Esophagus (tissue), 2 donors: ENCODE data around the gene CAMK2G. TPM values are rescaled to one million over a fixed set of nuclear protein-coding genes. Genes with fewer than 3 reads are reported as not detected.
A peak's percentile ranks its signal among the peaks of the same experiment; 100 is the strongest.

ENCODE experiments used
- H3K27ac ChIP-seq, 2 donors: one replicate each; pipeline ENCODE4 v1.5.1; 2013; ENCODE audit warnings: low read depth in 2 of 2, mild to moderate bottlenecking in 2 of 2, inconsistent platforms in 1 of 2, low read length in 1 of 2, moderate library complexity in 1 of 2
- H3K27me3 ChIP-seq, 2 donors: one replicate each; pipeline ENCODE4 v1.6.1; 2013; ENCODE audit warnings: low read length in 2 of 2, control low read depth in 1 of 2, mild to moderate bottlenecking in 1 of 2; ENCODE audit not compliant: insufficient read depth in 2 of 2, control insufficient read depth in 1 of 2
- H3K36me3 ChIP-seq, 2 donors: one replicate each; pipeline ENCODE4 v1.6.1; 2013; ENCODE audit warnings: low read length in 1 of 2; ENCODE audit not compliant: control insufficient read depth in 2 of 2, insufficient read depth in 2 of 2
- H3K4me1 ChIP-seq, 2 donors: one replicate each; pipeline ENCODE4 v1.6.1; 2013; ENCODE audit warnings: low read length in 1 of 2; ENCODE audit not compliant: control insufficient read depth in 2 of 2, insufficient read depth in 2 of 2
- H3K4me3 ChIP-seq, 2 donors: one replicate each; pipeline ENCODE4 v1.5.1; 2013; ENCODE audit warnings: low read length in 2 of 2, mild to moderate bottlenecking in 2 of 2, low read depth in 1 of 2, moderate library complexity in 1 of 2
- H3K9me3 ChIP-seq, 2 donors: one replicate each; pipeline ENCODE4 v1.6.1; 2013; ENCODE audit warnings: mild to moderate bottlenecking in 2 of 2, low read depth in 1 of 2, low read length in 1 of 2, moderate library complexity in 1 of 2; ENCODE audit not compliant: control insufficient read depth in 2 of 2, insufficient read depth in 1 of 2
- WGBS, 2 donors: extraction: QIAGEN DNeasy Blood & Tissue Kit; methylation state at CpG; one replicate each; pipeline ENCODE4 v1.1.7; 2013; 5-methylcytosine and 5-hydroxymethylcytosine counted together
- polyA plus RNA-seq, 2 donors: library from polyadenylated mRNA; stranded (reverse); fragments of 200-250 nt; gene quantifications; one replicate each; pipeline ENCODE4 v1.2.3, GENCODE V29; 2013
- donor health status: healthy with polysubstance abuse.
- donor health status: Bipolar disorder and iron deficiency.

CAMK2G gene
- polyA plus RNA-seq, 2 donors, result 16.1 to 25.3 TPM

GRCh38 chr10:73876157-73876556, 1.8 kb upstream of the CAMK2G start:
- Histone ChIP-seq H3K4me1 (peaks cover 3 to 30% of the 10 kb centered on the region in 2 donors), H3K4me3 (no peak overlapping the region), H3K36me3 (peaks cover 0 to 7% of the 10 kb centered on the region in 2 donors), H3K27ac (peak overlapping the region; percentile 63 to 67), H3K27me3 (no peaks in the 10 kb centered on the region), H3K9me3 (no peaks in the 10 kb centered on the region)
- WGBS, 2 donors, result 42 to 55% methylated on average over 4 of the region's 4 CpGs

- Histone ChIP-seq H3K4me1 (peaks cover 3 to 30% of the 10 kb centered on the region in 2 donors), H3K9me3 (no peaks in the 10 kb centered on the region), H3K27me3 (no peaks in the 10 kb centered on the region), H3K27ac (peak overlapping the region; percentile 87 to 90), H3K4me3 (peak overlapping the region; percentile 62 to 99), H3K36me3 (peaks cover 0 to 15% of the 10 kb centered on the region in 2 donors)
- WGBS, 2 donors, result 26 to 35% methylated on average over 3 of the region's 3 CpGs
Measured at GRCh38 chr10:73875139-73875475, 752 bp upstream of the CAMK2G start.

- WGBS, 2 donors, result 1% methylated on average over 30 to 39 of the region's 39 CpGs
- Histone ChIP-seq H3K36me3 (peaks cover 7 to 17% of the 10 kb centered on the region in 2 donors), H3K27me3 (no peaks in the 10 kb centered on the region), H3K27ac (peak overlapping the region; percentile 71 to 80), H3K4me3 (peak overlapping the region; percentile 93 to 99), H3K4me1 (peaks cover 3 to 30% of the 10 kb centered on the region in 2 donors), H3K9me3 (no peaks in the 10 kb centered on the region)
Measured at GRCh38 chr10:73873838-73874215, 528 bp downstream of the CAMK2G start.

GRCh38 chr10:73873142-73873837, 1.1 kb downstream of the CAMK2G start:
- Histone ChIP-seq H3K4me1 (peaks cover 3 to 30% of the 10 kb centered on the region in 2 donors), H3K9me3 (no peaks in the 10 kb centered on the region), H3K27ac (peak overlapping the region; percentile 66 to 67), H3K4me3 (peak overlapping the region; percentile 42 to 99), H3K36me3 (peaks cover 9 to 19% of the 10 kb centered on the region in 2 donors), H3K27me3 (no peaks in the 10 kb centered on the region)
- WGBS, 2 donors, result 30 to 31% methylated on average over 30 to 33 of the region's 33 CpGs

GRCh38 chr10:73872190-73872710, 2.1 kb downstream of the CAMK2G start:
- peaks cover 3 to 30% of the 10 kb centered on the region in 2 donors for H3K4me1 ChIP-seq
- H3K9me3 ChIP-seq, result no peaks in the 10 kb centered on the region
- H3K36me3 ChIP-seq, result peaks cover 14 to 28% of the 10 kb centered on the region in 2 donors
- H3K27ac ChIP-seq, result peak overlapping the region; percentile 66 to 67
- H3K4me3 ChIP-seq, result peak overlapping the region in 1 of 2 donors; percentile 0
- no peaks in the 10 kb centered on the region for H3K27me3 ChIP-seq
- 53 to 62% methylated on average over 5 of the region's 5 CpGs for WGBS, 2 donors

GRCh38 chr10:73871295-73872189, 2.8 kb downstream of the CAMK2G start:
- Histone ChIP-seq H3K27me3 (no peaks in the 10 kb centered on the region), H3K4me3 (peak overlapping the region; percentile 1 to 8), H3K36me3 (peaks cover 14 to 32% of the 10 kb centered on the region in 2 donors), H3K27ac (peak overlapping the region; percentile 66 to 67), H3K9me3 (no peaks in the 10 kb centered on the region), H3K4me1 (peaks cover 3 to 30% of the 10 kb centered on the region in 2 donors)
- 57 to 65% methylated on average over 8 of the region's 8 CpGs for whole genome bisulfite sequencing, 2 donors

- WGBS, 2 donors, result 91 to 93% methylated on average over 5 of the region's 5 CpGs
- Histone ChIP-seq H3K27ac (peak overlapping the region in 1 of 2 donors; percentile 16), H3K27me3 (no peaks in the 10 kb centered on the region), H3K9me3 (no peaks in the 10 kb centered on the region), H3K4me1 (peaks cover 0 to 31% of the 10 kb centered on the region in 2 donors), H3K4me3 (no peak overlapping the region), H3K36me3 (peaks cover 14 to 42% of the 10 kb centered on the region in 2 donors)
Measured at GRCh38 chr10:73868655-73869195, 5.6 kb downstream of the CAMK2G start.

GRCh38 chr10:73867871-73868631, 6.3 kb downstream of the CAMK2G start:
- H3K4me1 ChIP-seq, result peaks cover 2 to 28% of the 10 kb centered on the region in 2 donors
- peak overlapping the region; percentile 49 to 56 for H3K27ac ChIP-seq
- no peak overlapping the region for H3K4me3 ChIP-seq
- H3K36me3 ChIP-seq, result peaks cover 14 to 47% of the 10 kb centered on the region in 2 donors
- no peaks in the 10 kb centered on the region for H3K27me3 ChIP-seq
- 82 to 83% methylated on average over 11 of the region's 11 CpGs for WGBS, 2 donors
- no peaks in the 10 kb centered on the region for H3K9me3 ChIP-seq
